GM19455 (cell line): ENCODE results near the gene TOGARAM1.
A peak's percentile ranks its signal among the peaks of the same experiment; 100 is the strongest.

Experiments used
- ATAC-seq: cut with Tn5 transposase; IDR thresholded peaks from one replicate; pipeline ENCODE4 v1.9.1; 2021; ENCODE audit not compliant: unreplicated experiment

TOGARAM1 gene, protein sequence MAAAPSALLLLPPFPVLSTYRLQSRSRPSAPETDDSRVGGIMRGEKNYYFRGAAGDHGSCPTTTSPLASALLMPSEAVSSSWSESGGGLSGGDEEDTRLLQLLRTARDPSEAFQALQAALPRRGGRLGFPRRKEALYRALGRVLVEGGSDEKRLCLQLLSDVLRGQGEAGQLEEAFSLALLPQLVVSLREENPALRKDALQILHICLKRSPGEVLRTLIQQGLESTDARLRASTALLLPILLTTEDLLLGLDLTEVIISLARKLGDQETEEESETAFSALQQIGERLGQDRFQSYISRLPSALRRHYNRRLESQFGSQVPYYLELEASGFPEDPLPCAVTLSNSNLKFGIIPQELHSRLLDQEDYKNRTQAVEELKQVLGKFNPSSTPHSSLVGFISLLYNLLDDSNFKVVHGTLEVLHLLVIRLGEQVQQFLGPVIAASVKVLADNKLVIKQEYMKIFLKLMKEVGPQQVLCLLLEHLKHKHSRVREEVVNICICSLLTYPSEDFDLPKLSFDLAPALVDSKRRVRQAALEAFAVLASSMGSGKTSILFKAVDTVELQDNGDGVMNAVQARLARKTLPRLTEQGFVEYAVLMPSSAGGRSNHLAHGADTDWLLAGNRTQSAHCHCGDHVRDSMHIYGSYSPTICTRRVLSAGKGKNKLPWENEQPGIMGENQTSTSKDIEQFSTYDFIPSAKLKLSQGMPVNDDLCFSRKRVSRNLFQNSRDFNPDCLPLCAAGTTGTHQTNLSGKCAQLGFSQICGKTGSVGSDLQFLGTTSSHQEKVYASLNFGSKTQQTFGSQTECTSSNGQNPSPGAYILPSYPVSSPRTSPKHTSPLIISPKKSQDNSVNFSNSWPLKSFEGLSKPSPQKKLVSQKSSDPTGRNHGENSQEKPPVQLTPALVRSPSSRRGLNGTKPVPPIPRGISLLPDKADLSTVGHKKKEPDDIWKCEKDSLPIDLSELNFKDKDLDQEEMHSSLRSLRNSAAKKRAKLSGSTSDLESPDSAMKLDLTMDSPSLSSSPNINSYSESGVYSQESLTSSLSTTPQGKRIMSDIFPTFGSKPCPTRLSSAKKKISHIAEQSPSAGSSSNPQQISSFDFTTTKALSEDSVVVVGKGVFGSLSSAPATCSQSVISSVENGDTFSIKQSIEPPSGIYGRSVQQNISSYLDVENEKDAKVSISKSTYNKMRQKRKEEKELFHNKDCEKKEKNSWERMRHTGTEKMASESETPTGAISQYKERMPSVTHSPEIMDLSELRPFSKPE (N-terminal part only)

DNA sequence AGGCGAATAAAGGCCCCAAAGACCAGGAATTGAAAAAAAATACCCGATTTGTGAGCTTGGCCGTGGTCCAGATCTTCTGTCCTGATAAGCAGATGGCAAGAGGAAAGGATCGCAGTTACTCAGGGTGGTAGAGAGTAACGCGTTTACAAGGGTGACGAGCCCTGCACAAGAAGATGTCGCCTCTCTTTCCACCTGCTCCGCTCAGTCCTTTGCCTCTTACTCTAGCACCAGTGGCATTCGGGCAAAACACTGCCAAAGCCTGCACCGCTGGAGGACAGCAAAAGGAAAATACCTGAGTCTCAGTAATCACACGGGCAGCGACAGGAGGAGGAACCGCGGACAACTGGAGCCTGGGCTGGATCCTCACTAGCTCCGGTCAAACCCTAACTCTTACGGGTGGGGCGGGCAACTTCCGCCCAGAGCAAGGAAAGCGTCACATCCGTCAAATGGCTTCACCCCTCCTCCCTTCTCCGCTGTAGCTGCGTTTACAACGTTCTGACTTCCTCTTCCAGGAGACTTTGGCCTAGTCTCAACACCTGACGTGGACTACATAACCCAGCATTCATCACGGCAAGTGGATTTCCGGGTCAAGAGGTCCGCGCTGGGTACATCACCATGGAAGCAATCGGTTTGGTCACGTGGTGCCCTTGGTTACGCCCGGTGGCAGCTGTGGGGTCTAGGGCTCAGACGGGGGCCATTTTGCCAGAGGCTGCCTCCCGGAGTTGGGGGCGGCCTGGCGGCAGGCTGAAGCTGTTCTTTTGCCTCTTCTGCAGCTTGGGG is at the start of gene TOGARAM1, which contains the start of gene KLHL28:
TSS of gene TOGARAM1 (plus strand) at position 637 of the 780 bp plus-strand sequence. CDS start 232 bp downstream, outside the sequence.
TSS of gene KLHL28 (minus strand) at position 394 of the 780 bp plus-strand sequence. CDS start 16,019 bp downstream, outside the sequence.
- ATAC-seq, result peak; percentile 92

DNA sequence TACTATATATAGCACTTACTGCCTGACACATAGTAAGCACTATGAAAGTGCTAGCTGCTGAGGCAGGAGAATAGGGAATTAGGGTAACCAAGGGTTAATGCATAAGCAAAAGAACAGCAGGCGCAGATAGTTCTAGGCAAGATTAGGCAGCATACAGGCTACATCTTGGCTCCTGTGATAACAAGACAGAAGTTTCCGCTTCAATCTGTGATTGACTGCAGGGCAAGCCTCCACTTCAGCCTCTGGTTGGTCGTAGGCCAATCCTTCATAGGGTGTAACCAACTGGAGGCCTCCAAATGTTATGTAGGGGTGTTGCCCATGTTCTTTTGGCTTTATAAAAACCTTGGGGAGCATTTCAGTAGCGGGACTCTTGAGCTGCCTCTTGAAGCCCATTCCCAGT is 47.1 kb upstream of the TOGARAM1 start:
- ATAC-seq, result no peak

DNA sequence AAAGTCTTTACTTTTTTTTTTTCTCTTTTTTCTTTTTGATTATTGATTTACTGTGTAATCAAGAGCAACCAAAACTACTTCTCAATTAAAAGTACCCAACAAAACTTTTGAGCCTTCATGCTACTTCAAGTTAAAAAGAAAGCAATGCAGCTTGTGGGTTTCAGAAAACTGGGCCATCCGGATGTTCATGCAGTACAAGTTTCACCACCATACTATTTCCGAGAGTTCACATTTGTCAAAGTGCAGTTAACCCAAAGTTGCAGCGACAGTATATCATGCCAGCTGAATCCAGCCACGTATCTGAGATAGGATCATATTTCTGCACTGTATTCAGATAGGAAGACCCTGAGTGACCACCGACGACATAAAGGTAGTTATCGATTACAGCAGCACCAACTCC is 33.2 kb upstream of the TOGARAM1 start:
- no peak for ATAC-seq

DNA sequence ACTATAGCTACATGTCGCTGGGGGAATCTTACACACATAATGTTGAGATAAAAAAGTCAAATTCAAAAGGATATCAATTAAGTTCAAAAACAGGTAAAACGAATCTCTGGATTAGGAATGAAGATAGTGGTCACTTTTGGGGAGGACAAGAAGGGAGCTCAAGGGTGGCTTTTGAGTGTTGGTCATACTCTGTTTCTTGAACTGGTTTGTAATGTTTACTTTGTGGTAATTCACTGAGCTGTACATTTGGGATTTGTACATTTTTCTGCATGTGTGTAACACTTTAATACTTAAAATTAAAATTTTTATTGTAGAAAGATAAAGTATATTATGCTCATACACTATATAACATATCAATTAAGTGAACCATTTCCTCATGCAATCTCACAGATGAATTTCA is 26.8 kb upstream of the TOGARAM1 start:
- no peak for ATAC-seq

DNA sequence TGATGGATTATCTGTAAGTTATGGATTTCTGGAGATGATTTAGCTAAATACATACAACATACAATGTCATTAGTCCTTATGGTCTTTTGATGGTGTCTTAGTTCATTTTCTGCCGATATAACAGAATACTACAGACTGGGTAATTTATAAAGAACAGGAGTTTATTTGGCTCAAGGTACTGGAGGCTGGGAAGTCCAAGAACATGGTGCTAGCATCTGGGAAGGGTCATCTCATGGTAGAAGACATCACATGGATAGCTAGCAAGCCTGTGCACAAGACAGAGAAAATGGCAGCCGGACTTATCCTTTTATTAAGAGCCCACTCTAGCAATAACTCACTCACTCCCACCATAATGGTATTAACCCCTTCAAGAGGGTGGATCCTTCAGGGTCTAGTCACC is 24.4 kb upstream of the TOGARAM1 start:
- no peak for ATAC-seq

DNA sequence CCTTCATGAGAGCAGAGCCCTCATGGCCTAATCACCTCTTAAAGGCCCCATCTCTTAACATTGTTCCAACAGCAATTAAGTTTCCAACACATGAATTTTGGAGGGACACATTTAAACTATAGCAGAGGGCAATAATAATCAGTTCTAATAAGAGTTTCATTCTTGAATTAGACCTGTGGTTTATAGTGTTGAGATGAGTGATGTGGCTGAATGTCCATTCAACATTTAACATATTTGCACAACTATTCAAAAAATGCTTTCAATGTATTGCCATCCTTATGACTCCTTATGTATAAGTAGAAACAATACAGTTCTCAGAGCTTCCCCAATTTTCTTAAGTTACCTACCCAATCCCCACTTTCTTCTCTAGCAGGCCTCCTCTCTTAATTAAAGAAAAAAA is 21.8 kb upstream of the TOGARAM1 start:
- ATAC-seq, result no peak

DNA sequence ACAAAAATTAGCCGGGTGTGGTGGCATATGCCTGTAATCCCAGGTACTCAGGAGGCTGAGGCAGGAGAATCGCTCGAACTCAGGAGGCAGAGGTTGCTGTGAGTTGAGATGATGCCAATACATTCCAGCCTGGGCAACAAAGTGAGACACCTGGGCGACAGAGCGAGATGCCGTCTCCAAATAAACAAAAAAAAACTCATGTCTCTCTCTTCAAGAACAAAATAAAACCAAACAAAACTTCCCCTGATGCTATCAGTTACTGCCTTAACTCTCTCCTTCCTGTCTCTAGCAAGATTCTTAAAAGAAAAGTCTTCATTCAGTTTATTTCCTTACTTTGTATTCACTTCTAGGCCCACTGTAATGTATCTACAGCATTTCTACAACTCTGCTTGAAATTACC is 21.0 kb upstream of the TOGARAM1 start:
- ATAC-seq, result no peak

DNA sequence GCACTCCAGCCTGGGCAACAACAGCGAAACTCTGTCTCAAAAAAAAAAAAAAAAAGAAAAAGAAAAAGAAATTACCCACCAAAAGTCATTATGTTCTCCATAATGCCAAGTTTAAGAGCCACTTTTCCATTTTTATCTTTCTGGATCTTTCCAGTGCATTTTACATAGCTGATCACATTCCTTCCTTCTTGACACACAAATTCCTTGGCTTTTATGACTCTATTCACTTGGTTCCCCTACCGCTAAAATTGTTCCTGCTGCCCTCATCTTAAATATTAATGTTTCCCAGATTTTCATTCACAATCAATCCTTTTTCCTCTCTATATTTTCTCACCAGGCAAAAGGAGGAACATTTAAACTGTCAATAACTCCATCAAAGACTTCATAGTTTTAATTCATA is 20.4 kb upstream of the TOGARAM1 start:
- no peak for ATAC-seq

DNA sequence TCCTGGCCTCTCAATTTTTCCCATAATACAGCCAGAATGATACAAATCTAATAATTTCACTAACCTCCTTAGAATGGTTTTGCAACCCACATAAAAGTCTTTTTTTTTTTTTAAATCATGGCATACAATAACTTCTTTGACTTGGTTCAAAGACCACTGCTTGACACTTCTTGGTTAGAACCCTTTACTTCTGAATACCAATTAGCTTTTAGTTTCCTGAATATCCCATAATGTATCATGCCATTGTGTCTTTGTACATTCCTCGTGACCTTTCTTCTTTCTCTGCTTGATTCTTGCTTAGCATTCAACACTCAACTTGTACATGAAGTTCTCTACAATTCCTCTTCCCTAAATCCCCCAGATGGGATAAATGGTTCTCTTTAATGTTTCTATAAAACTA is 19.6 kb upstream of the TOGARAM1 start:
- no peak for ATAC-seq

DNA sequence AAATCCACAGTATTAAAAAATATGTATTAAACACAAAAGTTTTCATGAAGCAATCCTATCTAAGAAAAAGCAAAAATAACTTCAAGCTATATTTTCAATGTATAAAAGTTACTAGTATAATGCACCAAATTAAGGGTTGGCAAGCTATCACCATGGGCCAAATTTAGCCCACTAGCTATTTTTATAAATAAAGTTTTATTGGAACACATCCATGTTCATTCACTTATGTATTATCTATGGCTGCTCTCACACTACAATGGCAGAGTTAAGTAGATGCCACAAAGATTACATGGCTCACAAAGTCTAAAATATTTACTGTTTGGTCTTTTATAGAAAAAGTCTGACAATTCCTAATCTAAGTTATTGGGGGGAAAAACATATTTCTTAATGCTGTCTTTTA is 17.9 kb upstream of the TOGARAM1 start:
- ATAC-seq, result no peak

DNA sequence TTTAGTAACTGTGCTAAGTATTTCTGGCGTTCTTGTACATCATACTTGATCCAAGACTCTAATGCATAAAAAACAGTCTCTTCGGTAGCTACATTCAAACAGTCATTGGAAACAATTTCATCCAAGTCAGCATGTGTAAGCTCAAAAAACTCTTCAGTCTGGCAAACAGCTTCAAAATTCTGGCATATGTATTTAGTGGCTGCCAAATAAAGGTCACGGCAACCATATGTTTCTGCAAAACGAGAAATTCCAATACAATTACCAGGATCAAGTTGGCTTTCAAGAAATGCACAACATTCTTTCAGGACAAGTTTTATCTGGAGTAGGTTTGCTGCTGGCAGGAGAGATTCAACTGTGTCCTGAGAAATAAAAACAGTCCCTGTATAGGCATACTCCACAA is 16.7 kb upstream of the TOGARAM1 start:
- ATAC-seq, result no peak

DNA sequence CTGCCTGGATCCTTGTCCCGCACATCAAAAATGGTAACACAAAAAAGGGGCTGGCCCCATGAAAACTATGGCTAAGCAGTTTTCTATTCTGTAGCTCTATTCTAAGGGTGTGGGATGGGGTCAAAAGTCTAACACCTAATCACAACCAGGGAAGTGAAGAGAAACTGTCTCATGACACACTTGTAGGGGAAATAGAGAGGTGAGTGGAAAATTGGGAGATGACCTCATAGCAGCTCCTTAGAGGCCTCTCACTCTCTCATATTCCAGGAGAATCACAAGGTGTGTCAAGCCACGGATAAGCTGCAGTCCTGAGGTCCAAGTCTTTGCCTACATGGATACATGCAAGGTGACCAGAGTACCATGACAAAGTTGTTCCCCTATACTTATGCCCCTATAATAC is 10.9 kb upstream of the TOGARAM1 start:
- no peak for ATAC-seq

DNA sequence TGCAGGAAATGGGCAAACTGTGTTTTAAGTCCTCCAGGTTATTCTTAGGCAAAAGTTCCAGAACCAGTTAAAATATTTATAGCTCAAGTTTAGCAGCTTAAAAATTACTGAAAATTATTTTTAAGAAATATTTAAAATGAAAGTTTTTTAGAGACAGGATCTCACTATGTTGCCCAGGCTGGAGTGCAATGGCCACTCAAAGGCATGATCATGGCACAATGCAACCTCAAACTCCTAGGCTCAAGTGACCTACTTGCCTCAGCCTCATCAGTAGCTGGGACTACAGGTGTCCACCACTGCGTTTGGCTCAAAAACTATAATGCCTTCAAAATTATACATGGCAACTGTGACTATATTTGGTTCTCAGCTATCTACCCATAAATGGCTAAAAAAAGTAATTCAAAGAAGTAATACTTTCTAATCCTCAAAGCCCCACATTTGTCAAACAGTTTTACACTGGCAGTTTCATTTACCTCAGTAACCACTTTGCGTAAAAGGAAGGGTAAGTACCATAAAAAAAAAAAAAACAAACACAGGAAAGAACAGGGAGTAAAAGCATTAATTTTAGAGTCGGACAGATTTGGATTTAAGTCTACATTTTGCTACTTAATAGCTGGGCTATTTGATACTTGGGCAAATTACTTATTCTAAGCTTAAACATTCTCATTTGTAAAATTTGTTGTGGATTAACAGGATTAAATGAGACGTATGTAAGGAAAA is 9.4 kb upstream of the TOGARAM1 start:
- no peak for ATAC-seq

DNA sequence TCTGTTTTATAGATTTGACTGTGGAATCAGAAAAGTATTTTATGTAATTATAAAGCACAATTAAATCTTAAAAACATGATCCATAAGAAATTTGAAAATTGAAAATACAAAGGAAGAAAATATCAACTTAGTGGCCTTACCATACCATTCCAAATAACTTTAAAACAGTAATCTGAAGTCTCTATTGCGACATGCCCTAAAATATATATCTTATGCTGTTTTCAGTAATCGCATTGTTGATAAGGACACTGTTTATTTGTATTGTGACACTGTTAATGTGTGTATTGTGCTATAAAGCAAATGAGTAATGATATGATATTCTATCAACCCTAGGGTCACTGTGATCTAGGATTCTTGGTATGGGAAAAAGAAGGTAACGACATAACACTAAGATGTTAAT is 7.2 kb upstream of the TOGARAM1 start:
- no peak for ATAC-seq

DNA sequence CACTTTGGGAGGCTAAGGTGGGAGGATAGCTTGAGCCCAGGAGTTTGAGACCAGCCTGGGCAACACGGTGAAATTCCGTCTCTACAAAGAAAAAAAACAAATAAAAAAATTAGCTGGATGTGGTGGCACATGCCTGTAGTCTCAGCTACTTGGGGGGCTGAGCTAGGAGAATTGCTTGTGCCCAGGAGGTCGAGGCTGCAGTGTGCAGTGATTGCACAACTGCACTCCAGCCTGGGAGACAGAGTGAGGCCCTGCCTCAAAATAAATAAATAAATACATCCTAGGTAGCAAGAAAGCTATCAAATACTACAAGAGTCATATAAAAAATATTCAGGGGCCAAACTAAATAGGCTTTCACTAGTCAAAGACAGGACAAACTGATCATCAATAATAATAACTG is 6.5 kb upstream of the TOGARAM1 start:
- ATAC-seq, result no peak

DNA sequence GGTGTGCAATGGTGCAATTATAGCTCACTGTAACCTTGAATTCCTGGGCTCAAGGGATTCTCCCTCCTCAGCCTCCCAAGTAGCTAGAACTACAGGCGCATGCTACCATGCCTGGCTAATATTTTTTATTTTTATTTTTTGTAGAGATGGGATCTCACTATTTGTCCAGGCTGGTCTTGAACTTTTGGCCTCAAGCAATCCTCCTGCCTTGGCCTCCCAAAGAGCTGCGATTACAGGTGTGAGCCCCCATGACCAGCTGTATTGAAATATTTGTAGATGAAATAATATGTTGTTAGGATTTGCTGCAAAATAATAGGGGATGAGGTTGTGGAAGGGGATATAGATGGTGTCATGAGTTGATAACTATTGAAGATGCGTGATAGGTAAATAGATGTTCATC is 5.1 kb upstream of the TOGARAM1 start:
- ATAC-seq, result no peak

DNA sequence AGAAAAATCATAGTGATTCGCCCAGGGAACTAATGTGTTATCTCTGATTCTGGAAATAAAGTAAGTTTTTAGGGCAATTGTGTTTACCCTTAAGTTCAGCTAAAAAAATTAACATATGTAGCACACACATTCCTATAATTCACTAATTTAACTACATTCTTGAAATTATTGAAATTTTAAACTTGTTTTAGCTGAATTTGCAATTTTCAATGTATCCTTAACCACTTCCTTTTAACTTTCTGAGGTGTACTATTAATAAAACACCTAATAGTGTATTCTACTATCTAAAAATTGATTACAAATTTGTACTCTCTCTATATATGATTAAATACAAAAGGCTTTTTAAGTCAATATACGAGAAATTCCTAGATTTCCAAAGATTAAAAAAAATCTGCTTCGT is 2.5 kb upstream of the TOGARAM1 start:
- ATAC-seq, result no peak

DNA sequence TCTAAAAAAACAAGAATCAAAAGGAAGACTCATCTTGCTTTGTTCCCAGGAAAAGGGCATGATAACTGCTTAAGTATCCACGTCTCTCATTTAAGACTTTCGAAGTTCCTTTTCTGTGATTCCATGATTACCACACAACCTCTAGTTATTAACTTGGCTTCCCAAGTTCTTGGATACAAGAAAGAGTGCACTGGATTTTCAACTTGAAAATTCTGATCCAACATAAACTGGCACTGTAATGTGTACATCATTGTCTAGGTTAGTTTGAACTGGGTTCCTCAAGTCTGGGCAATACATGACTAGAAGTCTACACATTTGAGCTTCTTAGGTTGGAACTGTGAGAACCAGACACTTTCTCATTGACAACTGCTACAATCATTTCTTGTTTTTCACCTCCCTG is 1.8 kb upstream of the TOGARAM1 start:
- no peak for ATAC-seq

DNA sequence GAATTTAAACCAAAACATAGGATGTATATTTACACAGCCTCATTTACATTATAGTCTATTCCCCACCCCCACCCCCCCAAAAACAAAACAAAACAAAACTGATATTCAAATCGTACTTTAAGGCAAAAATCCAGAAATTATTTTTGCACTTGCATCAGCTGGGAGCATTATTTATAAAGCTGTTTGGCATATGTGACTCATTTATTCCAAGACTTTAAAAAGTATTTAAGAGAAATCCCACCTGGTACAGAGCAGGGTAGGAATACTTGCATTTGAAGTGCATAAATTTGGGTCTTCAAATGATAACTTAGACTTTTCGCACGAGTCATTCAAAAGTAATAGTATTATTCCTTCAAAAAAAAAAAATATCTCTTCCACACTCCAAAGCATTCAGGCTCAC is 1.3 kb upstream of the TOGARAM1 start:
- ATAC-seq, result no peak

DNA sequence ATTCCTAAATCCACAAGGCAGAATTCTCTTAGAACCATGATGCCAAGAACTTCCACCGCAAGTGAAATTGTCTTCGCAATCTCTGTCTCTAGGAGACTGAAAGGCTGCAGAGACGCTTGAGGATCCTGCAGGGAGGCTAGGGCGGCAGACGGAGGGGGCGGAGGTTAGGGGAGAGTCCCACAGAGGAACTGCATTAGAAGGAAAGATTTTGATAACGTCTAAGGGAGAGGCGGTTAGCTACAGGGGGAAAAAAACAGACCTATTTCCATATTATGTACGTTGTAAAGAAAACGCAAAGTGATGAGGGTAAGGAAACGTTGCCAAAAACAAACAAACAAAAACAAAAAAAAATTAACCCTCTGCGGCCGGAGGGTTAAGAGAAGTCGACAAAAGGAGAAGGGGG is 838 bp upstream of the TOGARAM1 start:
- peak; percentile 23 for ATAC-seq
